Measurements from ENCODE around the gene MSI2. TPM values are rescaled to one million over a fixed set of nuclear protein-coding genes. Genes with fewer than 3 reads are reported as not detected.

The MSI2 gene
- total RNA-seq, 2 experiments from 2014 or later, result 131 to 164 TPM

GRCh38 chr17:57391857-57392471 lies 135.6 kb downstream of the MSI2 start:
- Histone ChIP-seq H3K4me2 (ENCODE audit: low read length) (no peak overlapping the region), H2AFZ (ENCODE audit: low read length) (no peak overlapping the region), H3K4me3 (ENCODE audit: low read depth, low read length, poor library complexity, severe bottlenecking) (no peak overlapping the region), H3K9me3 (ENCODE audit: low read length) (peaks cover 31% of the 10 kb centered on the region), H3K36me3 (ENCODE audit: insufficient read depth, low read length) (peaks cover 48% of the 10 kb centered on the region), H4K20me1 (ENCODE audit: insufficient read depth, low read length) (no peaks in the 10 kb centered on the region), H3K9me2 (ENCODE audit: insufficient read depth, low read length) (no peaks in the 10 kb centered on the region), H3K79me2 (ENCODE audit: insufficient read depth, low read depth, low read length) (no peaks in the 10 kb centered on the region), H3K4me1 (ENCODE audit: insufficient read depth, low read length, poor library complexity, severe bottlenecking) (no peaks in the 10 kb centered on the region), H3K27ac (ENCODE audit: low read depth, low read length, poor library complexity, severe bottlenecking) (no peak overlapping the region)
- TF ChIP-seq CTCF (conservative IDR thresholded peaks at IDR 0.05; ENCODE audit: low read length), result no peak
- TF ChIP-seq EZH2phosphoT487 (IDR thresholded peaks at IDR 0.05; ENCODE audit: borderline replicate concordance, low read depth, low read length), result no peak
- no peak for DNase-seq (ENCODE audit: low spot score)
- BruUV-seq (replicated peaks), result no TSS peak
- ChIA-PET CTCF (ENCODE audit: unreplicated experiment) (no interaction called here), POLR2A (interaction anchor here (1.3 kb wide), 1 partner anchor 13 kb away, joined by 3 read pairs; no protein-coding TSS in a partner anchor)
- intact Hi-C loops (cut with micrococcal nuclease; ENCODE audit: unreplicated experiment), result no loop called here

GRCh38 chr17:57393368-57393767 lies 137.0 kb downstream of the MSI2 start:
- Histone ChIP-seq H3K9me3 (ENCODE audit: low read length) (peaks cover 20% of the 10 kb centered on the region), H3K27ac (ENCODE audit: low read depth, low read length, poor library complexity, severe bottlenecking) (no peak overlapping the region), H3K36me3 (ENCODE audit: insufficient read depth, low read length) (peaks cover 37% of the 10 kb centered on the region), H3K9me2 (ENCODE audit: insufficient read depth, low read length) (no peaks in the 10 kb centered on the region), H3K4me1 (ENCODE audit: insufficient read depth, low read length, poor library complexity, severe bottlenecking) (no peaks in the 10 kb centered on the region), H3K4me3 (ENCODE audit: low read depth, low read length, poor library complexity, severe bottlenecking) (no peak overlapping the region), H4K20me1 (ENCODE audit: insufficient read depth, low read length) (no peaks in the 10 kb centered on the region), H2AFZ (ENCODE audit: low read length) (no peak overlapping the region), H3K79me2 (ENCODE audit: insufficient read depth, low read depth, low read length) (no peaks in the 10 kb centered on the region), H3K4me2 (ENCODE audit: low read length) (no peak overlapping the region)
- intact Hi-C loops (cut with micrococcal nuclease; ENCODE audit: unreplicated experiment), result no loop called here
- peak; percentile 27 for DNase-seq (ENCODE audit: low spot score)
- CTCF ChIA-PET (ENCODE audit: unreplicated experiment), result no interaction called here
- TF ChIP-seq EZH2phosphoT487 (IDR thresholded peaks at IDR 0.05; ENCODE audit: borderline replicate concordance, low read depth, low read length) (no peak), CTCF (conservative IDR thresholded peaks at IDR 0.05; ENCODE audit: low read length) (no peak)
- POLR2A ChIA-PET, result interaction anchor here (0.6 to 1.3 kb wide), 2 partner anchors 15 to 364 kb away, joined by 3 to 7 read pairs; no protein-coding TSS in a partner anchor
- BruUV-seq (replicated peaks), result no TSS peak

- DNase-seq (ENCODE audit: low spot score), result no peak
- ChIA-PET POLR2A (interaction anchor here (1.3 kb wide), 1 partner anchor 40 kb away, joined by 4 read pairs; no protein-coding TSS in a partner anchor), CTCF (ENCODE audit: unreplicated experiment) (interaction anchor here (0.6 kb wide), 1 partner anchor 389 kb away, joined by 7 read pairs; no protein-coding TSS in a partner anchor)
- H3K4me3 ChIP-seq (ENCODE audit: low read depth, low read length, poor library complexity, severe bottlenecking), result no peak overlapping the region
- no peak overlapping the region for H3K27ac ChIP-seq (ENCODE audit: low read depth, low read length, poor library complexity, severe bottlenecking)
- H3K79me2 ChIP-seq (ENCODE audit: insufficient read depth, low read depth, low read length), result no peaks in the 10 kb centered on the region
- H2AFZ ChIP-seq (ENCODE audit: low read length), result no peak overlapping the region
- H3K4me2 ChIP-seq (ENCODE audit: low read length), result no peak overlapping the region
- TF ChIP-seq CTCF (conservative IDR thresholded peaks at IDR 0.05; ENCODE audit: low read length), result no peak
- TF ChIP-seq EZH2phosphoT487 (IDR thresholded peaks at IDR 0.05; ENCODE audit: borderline replicate concordance, low read depth, low read length), result no peak
- H3K36me3 ChIP-seq (ENCODE audit: insufficient read depth, low read length), result peaks cover 34% of the 10 kb centered on the region
- intact Hi-C loops (cut with micrococcal nuclease; ENCODE audit: unreplicated experiment), result no loop called here
- peaks cover 5% of the 10 kb centered on the region for H3K4me1 ChIP-seq (ENCODE audit: insufficient read depth, low read length, poor library complexity, severe bottlenecking)
- peaks cover 20% of the 10 kb centered on the region for H3K9me3 ChIP-seq (ENCODE audit: low read length)
- BruUV-seq (replicated peaks), result no TSS peak
- H4K20me1 ChIP-seq (ENCODE audit: insufficient read depth, low read length), result no peaks in the 10 kb centered on the region
- no peaks in the 10 kb centered on the region for H3K9me2 ChIP-seq (ENCODE audit: insufficient read depth, low read length)
These were observed 138.1 kb downstream of the MSI2 start for GRCh38 chr17:57394375-57394774.
